SK-N-SH treated with all-trans-retinoic acid at 6 μM for 48 hours (cell line): Measurements from ENCODE around the gene PIF1.

Experiments used
- ARNTL ChIP-seq: fragments of 450-650 bp; formaldehyde crosslinking; IDR thresholded peaks from 2 replicates; pipeline ENCODE4 v1.5.0; 2020; ENCODE audit warnings: low read depth, mild to moderate bottlenecking, moderate library complexity, borderline replicate concordance
- BACH2 ChIP-seq: fragments of 250-450 bp; sonication (Bioruptor Pico); IDR thresholded peaks from 2 replicates; pipeline ENCODE4 v1.9.0; 2021; ENCODE audit warnings: mild to moderate bottlenecking, borderline replicate concordance
- CREB5 ChIP-seq: fragments of 250-450 bp; sonication (Bioruptor Pico); IDR thresholded peaks from 2 replicates; pipeline ENCODE4 v1.5.1; 2020; ENCODE audit warnings: low read depth, mild to moderate bottlenecking, moderate library complexity
- CSDC2 ChIP-seq: fragments of 250-450 bp; sonication (Bioruptor Pico); IDR thresholded peaks from 2 replicates; pipeline ENCODE4 v1.5.0; 2020; ENCODE audit warnings: mild to moderate bottlenecking, moderate library complexity
- ESRRG ChIP-seq: fragments of 250-450 bp; sonication (Bioruptor Pico); IDR thresholded peaks from 2 replicates; pipeline ENCODE4 v1.6.1; 2021; ENCODE audit warnings: mild to moderate bottlenecking
- ISL1 ChIP-seq: fragments of 250-450 bp; sonication (Bioruptor Pico); IDR thresholded peaks from 2 replicates; pipeline ENCODE4 v2.1.2; 2022; ENCODE audit warnings: mild to moderate bottlenecking, moderate library complexity
- PATZ1 ChIP-seq: fragments of 250-450 bp; sonication (Bioruptor Pico); IDR thresholded peaks from 2 replicates; pipeline ENCODE4 v1.8.0; 2020; ENCODE audit warnings: mild to moderate bottlenecking, moderate library complexity, borderline replicate concordance
- PPARA ChIP-seq: fragments of 250-450 bp; sonication (Bioruptor Pico); IDR thresholded peaks from 2 replicates; pipeline ENCODE4 v1.5.0; 2020; ENCODE audit warnings: mild to moderate bottlenecking, borderline replicate concordance
- RARB ChIP-seq: fragments of 250-450 bp; sonication (Bioruptor Pico); IDR thresholded peaks from 2 replicates; pipeline ENCODE4 v1.8.0; 2021; ENCODE audit warnings: mild to moderate bottlenecking, moderate library complexity
- TCF4 ChIP-seq: fragments of 250-450 bp; sonication (Bioruptor Pico); IDR thresholded peaks from 2 replicates; pipeline ENCODE4 v1.8.0; 2021; ENCODE audit warnings: mild to moderate bottlenecking, moderate library complexity, borderline replicate concordance
- TOX ChIP-seq: fragments of 250-450 bp; sonication (Bioruptor Pico); IDR thresholded peaks from 2 replicates; pipeline ENCODE4 v1.8.0; 2021; ENCODE audit warnings: mild to moderate bottlenecking, moderate library complexity, borderline replicate concordance
- TSHZ2 ChIP-seq: fragments of 250-450 bp; sonication (Bioruptor Pico); IDR thresholded peaks from 2 replicates; pipeline ENCODE4 v1.5.0; 2020; ENCODE audit warnings: mild to moderate bottlenecking, moderate library complexity
- ZC3H10 ChIP-seq: fragments of 250-450 bp; sonication (Bioruptor Pico); IDR thresholded peaks from 2 replicates; pipeline ENCODE4 v1.5.1; 2021; ENCODE audit warnings: mild to moderate bottlenecking, moderate library complexity
- ZFP30 ChIP-seq: fragments of 450-650 bp; formaldehyde crosslinking; IDR thresholded peaks from 2 replicates; pipeline ENCODE4 v1.5.0; 2022; ENCODE audit warnings: mild to moderate bottlenecking, moderate library complexity

- TF ChIP-seq TCF4 (no peak), PATZ1 (CRISPR knock-in tag) (no peak), ZFP30 (CRISPR knock-in tag) (no peak), BACH2 (CRISPR knock-in tag) (no peak), CREB5 (CRISPR knock-in tag) (no peak), TSHZ2 (CRISPR knock-in tag) (no peak), RARB (no peak), CSDC2 (no peak), PPARA (CRISPR knock-in tag) (no peak), ARNTL (no peak), ISL1 (no peak), ESRRG (CRISPR knock-in tag) (no peak), TOX (CRISPR knock-in tag) (no peak), ZC3H10 (CRISPR knock-in tag) (no peak)
These were observed 54.8 kb downstream of the PIF1 start for GRCh38 chr15:64770626-64771025.
